HG03039 (cell line): Measurements from ENCODE around the gene HMG20B.

Source experiments
- ATAC-seq: cut with Tn5 transposase; IDR thresholded peaks from one replicate; pipeline ENCODE4 v1.9.1; 2021; ENCODE audit warnings: mild to moderate bottlenecking, moderate library complexity; ENCODE audit not compliant: unreplicated experiment

Gene HMG20B

GRCh38 chr19:3536429-3537100, 36.2 kb upstream of the HMG20B start:
- no peak for ATAC-seq

- no peak for ATAC-seq
Measured at GRCh38 chr19:3537101-3537437, 35.7 kb upstream of the HMG20B start.

- ATAC-seq = no peak
Measured at GRCh38 chr19:3537438-3538240, 35.1 kb upstream of the HMG20B start.

- no peak for ATAC-seq
Measured at GRCh38 chr19:3538258-3538929, 34.4 kb upstream of the HMG20B start.

- ATAC-seq = no peak
Measured at GRCh38 chr19:3538965-3539755, 33.6 kb upstream of the HMG20B start, which contains the start of gene TEKTIP1. Gene TEKTIP1 (plus strand): TSS chr19:3539174. CDS start chr19:3539178, 4 bp downstream.

GRCh38 chr19:3539756-3540118, 33.0 kb upstream of the HMG20B start:
- no peak for ATAC-seq

GRCh38 chr19:3543150-3544057, 29.3 kb upstream of the HMG20B start:
- no peak for ATAC-seq

- no peak for ATAC-seq
Measured at GRCh38 chr19:3544058-3544376, 28.7 kb upstream of the HMG20B start.

GRCh38 chr19:3544742-3545668, 27.7 kb upstream of the HMG20B start:
- no peak for ATAC-seq

- ATAC-seq = no peak
Measured at GRCh38 chr19:3545669-3546034, 27.1 kb upstream of the HMG20B start.

- ATAC-seq = no peak
Measured at GRCh38 chr19:3546119-3546518, 26.6 kb upstream of the HMG20B start.

GRCh38 chr19:3547301-3547731, 25.4 kb upstream of the HMG20B start:
- no peak for ATAC-seq

- no peak for ATAC-seq
Measured at GRCh38 chr19:3547767-3548282, 24.9 kb upstream of the HMG20B start.

GRCh38 chr19:3548606-3549005, 24.1 kb upstream of the HMG20B start:
- ATAC-seq = no peak

GRCh38 chr19:3549816-3550215, 22.9 kb upstream of the HMG20B start:
- ATAC-seq = no peak

GRCh38 chr19:3550947-3551791, 21.6 kb upstream of the HMG20B start:
- no peak for ATAC-seq

- no peak for ATAC-seq
Measured at GRCh38 chr19:3551792-3552095, 21.0 kb upstream of the HMG20B start.
